A549 (cell line): ENCODE results near the gene HOXB8.

Experiments
- CEBPB ChIP-seq, 2 experiments: fragments of >200 bp in 1 of 2; sonication (Bioruptor Twin) in 1 of 2; formaldehyde crosslinking in 1 of 2; IDR thresholded peaks; 2 replicates each; pipeline ENCODE4 v1.6.1; 2012 to 2016
- EHF ChIP-seq: fragments of 250-450 bp; sonication (Bioruptor Pico); IDR thresholded peaks from 2 replicates; pipeline ENCODE4 v1.5.0; 2020; ENCODE audit warnings: mild to moderate bottlenecking
- EP300 ChIP-seq, 2 experiments: fragments of >200 bp; sonication (Bioruptor Twin); formaldehyde crosslinking; IDR thresholded peaks; 2 replicates in 1 of 2; 3 replicates in 1 of 2; pipeline ENCODE4 v1.6.1; 2016 to 2017
- HOXB5 ChIP-seq: fragments of 250-450 bp; sonication (Bioruptor Pico); IDR thresholded peaks from 2 replicates; pipeline ENCODE4 v1.5.0; 2020; ENCODE audit warnings: mild to moderate bottlenecking, moderate library complexity
- KDM1A ChIP-seq: fragments of 200-600 bp; sonication (generic); IDR thresholded peaks from 2 replicates; pipeline ENCODE4 v1.6.1; 2016; ENCODE audit warnings: low read depth, mild to moderate bottlenecking
- MAFK ChIP-seq: fragments of 450-650 bp; IDR thresholded peaks from 2 replicates; pipeline ENCODE4 v1.6.1; 2014; ENCODE audit not compliant: partially characterized antibody
- NR3C1 ChIP-seq: fragments of >200 bp; sonication (Bioruptor Twin); formaldehyde crosslinking; IDR thresholded peaks from 3 replicates; pipeline ENCODE4 v1.6.1; 2017
- RAD21 ChIP-seq, 2 experiments: fragments of >200 bp in 1 of 2; sonication (Bioruptor Twin) in 1 of 2; formaldehyde crosslinking in 1 of 2; IDR thresholded peaks in 1 of 2; conservative IDR thresholded peaks in 1 of 2; 2 replicates in 1 of 2; 3 replicates in 1 of 2; pipeline ENCODE4 v1.6.1; 2012 to 2018; ENCODE audit warnings: inconsistent platforms in 1 of 2
- SMC3 ChIP-seq: fragments of >200 bp; sonication (Bioruptor Twin); formaldehyde crosslinking; IDR thresholded peaks from 3 replicates; pipeline ENCODE4 v1.6.1; 2018; ENCODE audit warnings: inconsistent platforms
- SREBF2 ChIP-seq: fragments of 450-650 bp; IDR thresholded peaks from 2 replicates; pipeline ENCODE4 v1.6.1; 2014; ENCODE audit warnings: mild to moderate bottlenecking, moderate library complexity
- ZFP36 ChIP-seq: fragments of 450-650 bp; IDR thresholded peaks from 2 replicates; pipeline ENCODE4 v1.6.1; 2014; ENCODE audit warnings: borderline replicate concordance; ENCODE audit not compliant: partially characterized antibody
- TF ChIP-seq, protein P1 (sequence below): fragments of >200 bp; sonication (Bioruptor Twin); formaldehyde crosslinking; IDR thresholded peaks from 2 replicates; pipeline ENCODE4 v1.6.1; 2016
- TF ChIP-seq, protein P2 (sequence below): fragments of >200 bp; sonication (Bioruptor Twin); formaldehyde crosslinking; IDR thresholded peaks from 3 replicates; pipeline ENCODE4 v1.5.1; 2016
- TF ChIP-seq, protein P3 (sequence below): fragments of 250-450 bp; sonication (Bioruptor Pico); IDR thresholded peaks from 2 replicates; pipeline ENCODE4 v1.5.0; 2020; ENCODE audit warnings: low read depth, mild to moderate bottlenecking, moderate library complexity

DNA sequence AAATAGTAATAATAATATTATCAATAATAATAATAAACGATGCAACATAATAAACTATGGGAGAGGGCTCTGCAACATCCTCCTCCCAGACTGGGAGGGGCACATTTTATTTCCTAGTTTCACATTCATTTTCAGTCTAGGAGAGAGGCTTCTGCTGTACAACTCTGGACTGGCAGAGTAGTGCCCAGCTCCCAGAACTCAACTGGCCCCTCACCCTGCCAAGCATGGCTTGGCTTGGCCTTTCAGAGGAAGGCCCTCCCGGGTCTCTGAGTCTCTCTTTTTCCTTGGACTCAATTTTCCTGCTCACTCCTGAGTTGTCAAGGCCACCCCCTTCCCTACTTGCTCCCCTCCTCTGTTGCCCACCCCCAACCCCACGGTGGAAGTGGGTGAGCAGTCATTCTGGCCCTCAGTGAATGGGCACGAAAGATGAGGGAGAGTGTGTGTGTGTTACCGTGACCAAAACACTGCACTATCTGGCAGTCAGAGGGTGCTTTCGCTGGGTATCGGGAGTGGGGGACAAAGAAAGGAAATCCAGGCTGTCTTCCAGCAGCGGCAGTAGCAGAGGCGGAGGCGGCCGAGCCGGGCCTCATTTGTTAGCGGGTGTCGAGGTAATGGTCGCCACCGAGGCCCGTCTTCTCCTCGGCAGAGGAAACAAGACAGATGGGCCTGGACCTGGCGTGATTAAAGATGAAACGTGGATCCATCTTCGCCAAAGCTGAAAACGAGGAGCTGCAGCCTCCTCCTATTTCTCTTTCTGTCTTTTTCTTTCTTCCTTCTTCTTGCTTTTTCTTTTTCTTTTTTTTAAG is 39.2 kb downstream of the HOXB8 start:
- TF ChIP-seq CEBPB (IDR thresholded peaks at IDR 0.05) (no peak), RAD21 (conservative IDR thresholded peaks at IDR 0.05 in 1 of 2, IDR thresholded peaks at IDR 0.05 in 1 of 2) (no peak), SREBF2 (no peak), MAFK (no peak), NR3C1 (no peak), EP300 (IDR thresholded peaks at IDR 0.05) (no peak), ZFP36 (no peak), HOXB5 (CRISPR knock-in tag) (no peak), SMC3 (no peak), EHF (CRISPR knock-in tag) (no peak), KDM1A (no peak)
- TF ChIP-seq, protein P1, sequence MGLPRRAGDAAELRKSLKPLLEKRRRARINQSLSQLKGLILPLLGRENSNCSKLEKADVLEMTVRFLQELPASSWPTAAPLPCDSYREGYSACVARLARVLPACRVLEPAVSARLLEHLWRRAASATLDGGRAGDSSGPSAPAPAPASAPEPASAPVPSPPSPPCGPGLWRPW = no peak
- TF ChIP-seq, protein P2, sequence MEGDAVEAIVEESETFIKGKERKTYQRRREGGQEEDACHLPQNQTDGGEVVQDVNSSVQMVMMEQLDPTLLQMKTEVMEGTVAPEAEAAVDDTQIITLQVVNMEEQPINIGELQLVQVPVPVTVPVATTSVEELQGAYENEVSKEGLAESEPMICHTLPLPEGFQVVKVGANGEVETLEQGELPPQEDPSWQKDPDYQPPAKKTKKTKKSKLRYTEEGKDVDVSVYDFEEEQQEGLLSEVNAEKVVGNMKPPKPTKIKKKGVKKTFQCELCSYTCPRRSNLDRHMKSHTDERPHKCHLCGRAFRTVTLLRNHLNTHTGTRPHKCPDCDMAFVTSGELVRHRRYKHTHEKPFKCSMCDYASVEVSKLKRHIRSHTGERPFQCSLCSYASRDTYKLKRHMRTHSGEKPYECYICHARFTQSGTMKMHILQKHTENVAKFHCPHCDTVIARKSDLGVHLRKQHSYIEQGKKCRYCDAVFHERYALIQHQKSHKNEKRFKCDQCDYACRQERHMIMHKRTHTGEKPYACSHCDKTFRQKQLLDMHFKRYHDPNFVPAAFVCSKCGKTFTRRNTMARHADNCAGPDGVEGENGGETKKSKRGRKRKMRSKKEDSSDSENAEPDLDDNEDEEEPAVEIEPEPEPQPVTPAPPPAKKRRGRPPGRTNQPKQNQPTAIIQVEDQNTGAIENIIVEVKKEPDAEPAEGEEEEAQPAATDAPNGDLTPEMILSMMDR = no peak
- TF ChIP-seq, protein P3, sequence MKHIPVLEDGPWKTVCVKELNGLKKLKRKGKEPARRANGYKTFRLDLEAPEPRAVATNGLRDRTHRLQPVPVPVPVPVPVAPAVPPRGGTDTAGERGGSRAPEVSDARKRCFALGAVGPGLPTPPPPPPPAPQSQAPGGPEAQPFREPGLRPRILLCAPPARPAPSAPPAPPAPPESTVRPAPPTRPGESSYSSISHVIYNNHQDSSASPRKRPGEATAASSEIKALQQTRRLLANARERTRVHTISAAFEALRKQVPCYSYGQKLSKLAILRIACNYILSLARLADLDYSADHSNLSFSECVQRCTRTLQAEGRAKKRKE (CRISPR knock-in tag) = no peak
